Mucosa of stomach (tissue), 1 donor: ENCODE results near the gene SNAI3.

Experiments
- H3K27me3 ChIP-seq: one replicate; pipeline ENCODE4 v1.7.0; 2013; ENCODE audit warnings: mild to moderate bottlenecking, low read length; ENCODE audit not compliant: control insufficient read depth, insufficient read depth
- H3K36me3 ChIP-seq: one replicate; pipeline ENCODE4 v1.7.0; 2013; ENCODE audit warnings: low read length; ENCODE audit not compliant: control insufficient read depth, insufficient read depth
- H3K4me1 ChIP-seq: one replicate; pipeline ENCODE4 v1.7.0; 2013; ENCODE audit warnings: mild to moderate bottlenecking, low read length; ENCODE audit not compliant: control insufficient read depth, insufficient read depth
- H3K4me3 ChIP-seq: one replicate; pipeline ENCODE4 v1.7.0; 2013; ENCODE audit warnings: low read length
- H3K9ac ChIP-seq: one replicate; pipeline ENCODE4 v1.7.0; 2013; ENCODE audit warnings: mild to moderate bottlenecking, low read length, moderate library complexity
- H3K9me3 ChIP-seq: one replicate; pipeline ENCODE4 v1.7.0; 2013; ENCODE audit warnings: mild to moderate bottlenecking, low read length, moderate library complexity; ENCODE audit not compliant: control insufficient read depth
- donor health status: Pancreatic carcinoma.

Gene SNAI3

GRCh38 chr16:88719267-88719932 lies 33.1 kb upstream of the SNAI3 start:
- H3K27me3 ChIP-seq, result no peaks in the 10 kb centered on the region
- peaks cover 1% of the 10 kb centered on the region for H3K4me1 ChIP-seq
- H3K4me3 ChIP-seq, result no peak overlapping the region
- peaks cover 11% of the 10 kb centered on the region for H3K36me3 ChIP-seq
- no peaks in the 10 kb centered on the region for H3K9me3 ChIP-seq
- H3K9ac ChIP-seq, result no peak overlapping the region

DNA sequence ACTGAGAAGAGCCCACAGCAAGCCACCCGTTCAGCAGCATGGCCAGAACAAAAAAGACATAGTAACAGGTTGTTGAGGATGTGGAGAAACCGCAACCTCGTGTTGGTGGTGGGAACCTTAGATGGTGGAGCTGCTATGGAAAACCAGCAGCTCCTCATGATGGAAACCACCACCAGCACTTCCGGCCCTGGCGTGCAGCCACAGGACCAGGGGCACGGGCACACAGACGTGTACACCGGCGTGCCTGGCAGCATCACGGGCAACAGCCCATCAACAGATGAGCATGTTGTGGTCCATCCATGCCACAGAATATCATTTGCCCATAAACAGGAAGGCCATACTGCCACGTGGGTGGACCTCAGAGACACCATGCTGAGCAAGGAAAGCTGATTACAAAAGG lies 31.9 kb upstream of the SNAI3 start:
- Histone ChIP-seq H3K9me3 (no peaks in the 10 kb centered on the region), H3K36me3 (peaks cover 11% of the 10 kb centered on the region), H3K4me3 (no peak overlapping the region), H3K27me3 (no peaks in the 10 kb centered on the region), H3K4me1 (peaks cover 9% of the 10 kb centered on the region), H3K9ac (no peak overlapping the region)

- Histone ChIP-seq H3K4me1 (peaks cover 9% of the 10 kb centered on the region), H3K36me3 (peaks cover 11% of the 10 kb centered on the region), H3K9ac (no peak overlapping the region), H3K9me3 (no peaks in the 10 kb centered on the region), H3K4me3 (no peak overlapping the region), H3K27me3 (no peaks in the 10 kb centered on the region)
These were observed 30.3 kb upstream of the SNAI3 start for GRCh38 chr16:88716601-88717001.

DNA sequence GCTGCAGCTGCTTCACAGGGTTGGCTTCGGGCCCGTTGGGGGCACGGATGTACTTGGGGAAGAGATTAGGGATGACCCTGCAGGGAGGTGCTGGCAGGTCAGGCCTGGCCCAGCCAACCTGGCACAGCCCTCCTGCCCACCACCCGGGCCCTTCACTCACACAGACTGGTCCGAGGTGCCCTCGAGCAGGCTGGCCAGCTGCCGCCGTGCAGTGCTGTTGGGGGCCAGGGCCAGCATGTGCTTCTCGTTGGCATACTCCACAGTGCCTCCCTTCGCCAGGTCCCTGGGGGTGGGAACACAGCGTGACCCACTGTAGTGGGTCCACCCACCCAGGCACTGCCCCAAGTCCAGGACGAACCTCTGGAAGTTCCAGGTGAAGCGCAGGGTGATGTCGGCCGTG lies 29.9 kb upstream of the SNAI3 start:
- no peaks in the 10 kb centered on the region for H3K27me3 ChIP-seq
- peaks cover 11% of the 10 kb centered on the region for H3K36me3 ChIP-seq

DNA sequence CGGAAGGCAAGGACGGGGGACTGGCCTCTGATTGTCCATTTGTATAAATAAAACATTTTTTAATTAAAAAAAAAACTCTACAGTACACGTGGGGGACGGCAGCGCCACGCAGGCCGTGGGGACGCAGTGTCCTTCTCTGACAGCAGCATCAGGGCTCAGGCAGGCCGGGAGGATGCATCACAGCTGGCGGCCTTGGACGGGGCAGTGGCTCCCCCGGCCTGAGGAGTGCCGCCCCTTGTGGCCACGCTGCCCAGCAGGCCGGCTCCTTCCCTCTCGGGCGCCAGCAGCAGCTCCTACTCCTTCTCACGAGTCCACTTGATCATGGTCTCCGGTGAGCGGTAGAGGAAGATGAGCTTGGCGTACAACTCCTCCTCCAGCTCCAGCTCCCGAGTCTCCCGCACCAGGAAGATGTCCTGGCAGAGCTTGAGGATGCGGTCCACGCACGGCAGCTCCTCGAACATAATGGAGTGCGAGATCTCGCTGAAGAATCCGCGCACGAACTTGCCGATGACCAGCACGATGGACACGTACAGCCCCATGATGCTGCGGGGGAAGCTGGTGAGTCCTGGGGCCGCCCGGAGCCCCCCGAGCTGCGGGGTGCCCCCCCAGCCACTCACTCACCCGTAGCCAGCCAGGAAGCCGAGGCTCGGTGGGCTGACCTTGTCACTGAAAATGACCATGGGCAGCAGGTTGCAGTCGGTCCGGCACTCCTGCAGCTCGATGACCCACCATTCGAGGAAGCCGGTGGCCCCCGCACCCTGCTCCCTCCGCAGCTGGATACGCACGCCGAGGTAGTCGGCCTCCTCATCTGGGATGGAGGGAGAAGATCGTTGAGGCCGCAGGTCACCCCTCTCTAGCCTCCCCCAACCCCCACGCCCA lies 29.2 kb upstream of the SNAI3 start:
- H3K9ac ChIP-seq, result no peak overlapping the region
- peaks cover 9% of the 10 kb centered on the region for H3K4me1 ChIP-seq
- no peak overlapping the region for H3K4me3 ChIP-seq
- no peaks in the 10 kb centered on the region for H3K9me3 ChIP-seq
- H3K36me3 ChIP-seq, result peaks cover 11% of the 10 kb centered on the region
- no peaks in the 10 kb centered on the region for H3K27me3 ChIP-seq

More for the DNA sequence above, 29.9 kb upstream of the SNAI3 start:
- Histone ChIP-seq H3K9me3 (no peaks in the 10 kb centered on the region), H3K4me1 (peaks cover 9% of the 10 kb centered on the region), H3K9ac (no peak overlapping the region), H3K4me3 (no peak overlapping the region)

GRCh38 chr16:88714420-88715302 lies 28.4 kb upstream of the SNAI3 start:
- Histone ChIP-seq H3K4me3 (no peak overlapping the region), H3K9me3 (no peaks in the 10 kb centered on the region), H3K36me3 (peaks cover 11% of the 10 kb centered on the region), H3K27me3 (no peaks in the 10 kb centered on the region), H3K9ac (no peak overlapping the region), H3K4me1 (peaks cover 9% of the 10 kb centered on the region)

DNA sequence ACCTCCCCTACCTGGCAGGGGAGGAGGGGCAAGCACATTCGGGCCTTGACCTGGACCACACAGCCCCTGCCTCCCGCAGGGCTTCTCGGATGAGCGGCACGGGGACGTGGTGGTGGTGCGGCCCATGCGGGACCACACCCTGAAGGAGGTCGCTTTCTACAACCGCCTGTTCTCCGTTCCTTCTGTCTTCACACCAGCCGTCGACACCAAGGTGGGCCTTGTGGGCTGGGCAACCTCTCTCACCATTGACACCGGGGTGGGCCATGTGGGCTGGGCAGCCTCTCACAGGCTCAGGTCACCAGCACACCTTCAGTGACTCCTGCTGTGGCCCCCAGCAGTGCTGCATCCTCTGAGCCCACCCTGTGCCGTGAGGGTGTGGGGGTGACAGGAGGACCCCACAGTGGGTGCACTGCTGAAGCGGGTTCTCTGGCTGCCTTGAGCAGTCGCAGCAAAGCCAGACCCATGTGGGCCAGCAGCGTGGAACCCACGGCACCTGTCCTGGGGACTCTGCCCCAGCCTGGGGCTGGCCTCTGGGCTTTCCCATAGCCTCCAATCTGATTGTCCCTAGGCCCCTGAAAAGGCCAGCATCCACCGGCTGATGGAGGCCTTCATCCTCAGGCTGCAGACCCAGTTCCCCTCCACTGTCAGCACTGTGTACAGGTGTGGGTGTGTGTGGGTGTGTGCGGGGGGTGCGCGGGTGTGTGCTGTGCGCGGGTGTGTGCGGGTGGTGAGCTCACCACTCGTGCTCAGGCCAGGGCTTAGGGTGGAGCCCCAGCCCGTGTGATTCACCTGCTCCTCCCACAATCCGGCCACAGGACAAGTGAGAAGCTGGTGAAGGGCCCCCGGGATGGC lies 27.5 kb upstream of the SNAI3 start:
- Histone ChIP-seq H3K9ac (no peak overlapping the region), H3K9me3 (no peaks in the 10 kb centered on the region), H3K36me3 (peaks cover 11% of the 10 kb centered on the region), H3K4me1 (peaks cover 9% of the 10 kb centered on the region), H3K27me3 (no peaks in the 10 kb centered on the region), H3K4me3 (no peak overlapping the region)

GRCh38 chr16:88713054-88713453 lies 26.7 kb upstream of the SNAI3 start:
- H3K27me3 ChIP-seq, result no peaks in the 10 kb centered on the region
- H3K4me3 ChIP-seq, result no peak overlapping the region
- H3K9me3 ChIP-seq, result no peaks in the 10 kb centered on the region
- peaks cover 11% of the 10 kb centered on the region for H3K36me3 ChIP-seq
- H3K4me1 ChIP-seq, result peaks cover 9% of the 10 kb centered on the region
- H3K9ac ChIP-seq, result no peak overlapping the region

- H3K9ac ChIP-seq, result no peak overlapping the region
- H3K9me3 ChIP-seq, result no peaks in the 10 kb centered on the region
- H3K36me3 ChIP-seq, result peaks cover 11% of the 10 kb centered on the region
- no peaks in the 10 kb centered on the region for H3K27me3 ChIP-seq
- H3K4me3 ChIP-seq, result no peak overlapping the region
- H3K4me1 ChIP-seq, result peaks cover 12% of the 10 kb centered on the region
These were observed 26.2 kb upstream of the SNAI3 start for GRCh38 chr16:88712362-88712979.

DNA sequence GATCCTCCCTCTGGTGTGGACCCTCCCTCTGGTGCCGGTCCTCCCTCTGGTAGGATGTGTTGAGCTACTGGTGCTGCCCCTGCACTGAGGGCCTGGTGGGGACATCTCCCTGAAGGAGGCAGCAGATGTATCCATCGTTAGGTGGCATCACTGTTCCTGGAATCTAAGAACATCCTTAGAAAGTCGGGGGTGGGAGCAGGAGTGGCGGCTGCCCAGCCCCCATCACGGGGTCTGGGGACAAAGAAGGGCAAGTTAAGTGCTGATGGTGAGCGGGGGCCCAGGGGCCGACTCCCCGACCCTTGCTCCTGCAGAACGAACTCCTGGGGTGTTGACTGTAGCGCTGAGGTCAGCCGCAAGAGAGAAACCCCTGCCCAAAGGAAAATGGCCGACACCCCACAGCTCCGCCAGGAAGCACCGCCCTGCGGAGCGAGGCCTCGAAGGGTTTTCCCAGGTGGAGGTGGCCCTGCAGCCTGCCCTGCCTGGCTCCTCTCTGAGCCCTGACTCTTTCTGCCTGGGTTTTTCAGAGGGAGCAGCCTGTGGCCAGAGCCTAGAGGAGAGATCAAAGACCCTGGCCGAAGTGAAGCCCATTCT lies 25.5 kb upstream of the SNAI3 start:
- H3K36me3 ChIP-seq, result peaks cover 8% of the 10 kb centered on the region
- peaks cover 18% of the 10 kb centered on the region for H3K4me1 ChIP-seq
- H3K4me3 ChIP-seq, result no peak overlapping the region
- no peaks in the 10 kb centered on the region for H3K27me3 ChIP-seq
- no peak overlapping the region for H3K9ac ChIP-seq
- no peaks in the 10 kb centered on the region for H3K9me3 ChIP-seq

- no peaks in the 10 kb centered on the region for H3K27me3 ChIP-seq
- H3K9ac ChIP-seq, result no peak overlapping the region
- H3K4me1 ChIP-seq, result peaks cover 21% of the 10 kb centered on the region
- no peaks in the 10 kb centered on the region for H3K9me3 ChIP-seq
- H3K4me3 ChIP-seq, result no peak overlapping the region
- H3K36me3 ChIP-seq, result no peaks in the 10 kb centered on the region
These were observed 24.2 kb upstream of the SNAI3 start for GRCh38 chr16:88710556-88710955.
